ENCODE data around the gene KIF11. TPM values are rescaled to one million over a fixed set of nuclear protein-coding genes. Genes with fewer than 3 reads are reported as not detected.

Gene KIF11
- total and polyA plus RNA-seq, 2 of the 13 experiments (the other 11 are each of a cell fraction or from before 2014, with no cell fraction given) = 8.7 to 38.4 TPM

DNA sequence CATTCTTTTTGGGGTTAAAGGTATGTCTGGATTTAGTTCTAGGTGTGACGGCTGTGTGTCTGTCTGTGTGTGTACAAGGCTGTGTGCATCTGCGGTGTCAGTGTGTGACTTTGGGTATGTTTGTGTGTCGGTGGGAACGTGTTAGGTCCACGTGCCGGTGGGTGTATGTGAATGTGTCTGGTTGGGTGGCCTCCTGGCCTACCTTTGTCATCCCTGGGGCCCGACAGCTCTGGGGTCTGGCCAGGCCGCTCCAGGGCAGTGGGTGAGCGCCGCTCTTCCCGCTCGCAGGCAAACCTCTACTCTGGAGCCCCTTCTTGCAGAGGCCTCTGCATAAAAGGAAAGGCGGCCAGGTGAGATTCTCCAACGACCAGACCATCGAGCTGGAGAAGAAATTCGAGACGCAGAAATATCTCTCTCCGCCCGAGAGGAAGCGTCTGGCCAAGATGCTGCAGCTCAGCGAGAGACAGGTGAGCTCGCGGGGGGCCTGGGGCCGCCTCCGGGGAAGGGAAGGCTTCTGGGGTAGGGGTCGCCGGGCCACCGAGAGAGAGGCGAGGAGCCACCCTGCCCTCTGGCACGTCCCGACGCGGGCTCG lies 99.2 kb downstream of the KIF11 start (continued):
- TF ChIP-seq, protein P1, sequence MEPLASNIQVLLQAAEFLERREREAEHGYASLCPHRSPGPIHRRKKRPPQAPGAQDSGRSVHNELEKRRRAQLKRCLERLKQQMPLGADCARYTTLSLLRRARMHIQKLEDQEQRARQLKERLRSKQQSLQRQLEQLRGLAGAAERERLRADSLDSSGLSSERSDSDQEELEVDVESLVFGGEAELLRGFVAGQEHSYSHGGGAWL (CRISPR knock-in tag; IDR thresholded peaks at IDR 0.05) = 0 out of 2 replicates have a peak, but pooled peaks have one; percentile 25
- TF ChIP-seq TAF1 (CRISPR knock-in tag; IDR thresholded peaks at IDR 0.05) = peak; percentile 30; the same call in 1 of the 2 replicates
- peak; percentile 87 for TF ChIP-seq ZC3H13 (CRISPR knock-in tag; IDR thresholded peaks at IDR 0.05)
- peak; percentile 34; the same call in 1 of the 2 replicates for TF ChIP-seq KDM2A (CRISPR knock-in tag; IDR thresholded peaks at IDR 0.05; ENCODE audit: borderline replicate concordance, low read depth)
- TF ChIP-seq, protein P2, sequence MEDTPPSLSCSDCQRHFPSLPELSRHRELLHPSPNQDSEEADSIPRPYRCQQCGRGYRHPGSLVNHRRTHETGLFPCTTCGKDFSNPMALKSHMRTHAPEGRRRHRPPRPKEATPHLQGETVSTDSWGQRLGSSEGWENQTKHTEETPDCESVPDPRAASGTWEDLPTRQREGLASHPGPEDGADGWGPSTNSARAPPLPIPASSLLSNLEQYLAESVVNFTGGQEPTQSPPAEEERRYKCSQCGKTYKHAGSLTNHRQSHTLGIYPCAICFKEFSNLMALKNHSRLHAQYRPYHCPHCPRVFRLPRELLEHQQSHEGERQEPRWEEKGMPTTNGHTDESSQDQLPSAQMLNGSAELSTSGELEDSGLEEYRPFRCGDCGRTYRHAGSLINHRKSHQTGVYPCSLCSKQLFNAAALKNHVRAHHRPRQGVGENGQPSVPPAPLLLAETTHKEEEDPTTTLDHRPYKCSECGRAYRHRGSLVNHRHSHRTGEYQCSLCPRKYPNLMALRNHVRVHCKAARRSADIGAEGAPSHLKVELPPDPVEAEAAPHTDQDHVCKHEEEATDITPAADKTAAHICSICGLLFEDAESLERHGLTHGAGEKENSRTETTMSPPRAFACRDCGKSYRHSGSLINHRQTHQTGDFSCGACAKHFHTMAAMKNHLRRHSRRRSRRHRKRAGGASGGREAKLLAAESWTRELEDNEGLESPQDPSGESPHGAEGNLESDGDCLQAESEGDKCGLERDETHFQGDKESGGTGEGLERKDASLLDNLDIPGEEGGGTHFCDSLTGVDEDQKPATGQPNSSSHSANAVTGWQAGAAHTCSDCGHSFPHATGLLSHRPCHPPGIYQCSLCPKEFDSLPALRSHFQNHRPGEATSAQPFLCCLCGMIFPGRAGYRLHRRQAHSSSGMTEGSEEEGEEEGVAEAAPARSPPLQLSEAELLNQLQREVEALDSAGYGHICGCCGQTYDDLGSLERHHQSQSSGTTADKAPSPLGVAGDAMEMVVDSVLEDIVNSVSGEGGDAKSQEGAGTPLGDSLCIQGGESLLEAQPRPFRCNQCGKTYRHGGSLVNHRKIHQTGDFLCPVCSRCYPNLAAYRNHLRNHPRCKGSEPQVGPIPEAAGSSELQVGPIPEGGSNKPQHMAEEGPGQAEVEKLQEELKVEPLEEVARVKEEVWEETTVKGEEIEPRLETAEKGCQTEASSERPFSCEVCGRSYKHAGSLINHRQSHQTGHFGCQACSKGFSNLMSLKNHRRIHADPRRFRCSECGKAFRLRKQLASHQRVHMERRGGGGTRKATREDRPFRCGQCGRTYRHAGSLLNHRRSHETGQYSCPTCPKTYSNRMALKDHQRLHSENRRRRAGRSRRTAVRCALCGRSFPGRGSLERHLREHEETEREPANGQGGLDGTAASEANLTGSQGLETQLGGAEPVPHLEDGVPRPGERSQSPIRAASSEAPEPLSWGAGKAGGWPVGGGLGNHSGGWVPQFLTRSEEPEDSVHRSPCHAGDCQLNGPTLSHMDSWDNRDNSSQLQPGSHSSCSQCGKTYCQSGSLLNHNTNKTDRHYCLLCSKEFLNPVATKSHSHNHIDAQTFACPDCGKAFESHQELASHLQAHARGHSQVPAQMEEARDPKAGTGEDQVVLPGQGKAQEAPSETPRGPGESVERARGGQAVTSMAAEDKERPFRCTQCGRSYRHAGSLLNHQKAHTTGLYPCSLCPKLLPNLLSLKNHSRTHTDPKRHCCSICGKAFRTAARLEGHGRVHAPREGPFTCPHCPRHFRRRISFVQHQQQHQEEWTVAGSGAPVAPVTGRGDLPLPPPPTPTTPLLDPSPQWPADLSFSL (CRISPR knock-in tag; IDR thresholded peaks at IDR 0.05) = 0 out of 2 replicates have a peak, but pooled peaks have one; percentile 53
- TF ChIP-seq ARNT (IDR thresholded peaks at IDR 0.05) = no peak
- TF ChIP-seq NRL (CRISPR knock-in tag; IDR thresholded peaks at IDR 0.05; ENCODE audit: borderline replicate concordance) = peak; percentile 6; the same call in 1 of the 2 replicates
- TF ChIP-seq, protein P3, sequence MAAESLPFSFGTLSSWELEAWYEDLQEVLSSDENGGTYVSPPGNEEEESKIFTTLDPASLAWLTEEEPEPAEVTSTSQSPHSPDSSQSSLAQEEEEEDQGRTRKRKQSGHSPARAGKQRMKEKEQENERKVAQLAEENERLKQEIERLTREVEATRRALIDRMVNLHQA (CRISPR knock-in tag; IDR thresholded peaks at IDR 0.05) = no peak
- 0 out of 2 replicates have a peak, but pooled peaks have one; percentile 13 for TF ChIP-seq ZNF256 (CRISPR knock-in tag; conservative IDR thresholded peaks at IDR 0.05)
- TF ChIP-seq AGO2 (optimal IDR thresholded peaks at IDR 0.05; ENCODE audit: low read depth, low read length) = peak; percentile 43
- TF ChIP-seq, protein P4, sequence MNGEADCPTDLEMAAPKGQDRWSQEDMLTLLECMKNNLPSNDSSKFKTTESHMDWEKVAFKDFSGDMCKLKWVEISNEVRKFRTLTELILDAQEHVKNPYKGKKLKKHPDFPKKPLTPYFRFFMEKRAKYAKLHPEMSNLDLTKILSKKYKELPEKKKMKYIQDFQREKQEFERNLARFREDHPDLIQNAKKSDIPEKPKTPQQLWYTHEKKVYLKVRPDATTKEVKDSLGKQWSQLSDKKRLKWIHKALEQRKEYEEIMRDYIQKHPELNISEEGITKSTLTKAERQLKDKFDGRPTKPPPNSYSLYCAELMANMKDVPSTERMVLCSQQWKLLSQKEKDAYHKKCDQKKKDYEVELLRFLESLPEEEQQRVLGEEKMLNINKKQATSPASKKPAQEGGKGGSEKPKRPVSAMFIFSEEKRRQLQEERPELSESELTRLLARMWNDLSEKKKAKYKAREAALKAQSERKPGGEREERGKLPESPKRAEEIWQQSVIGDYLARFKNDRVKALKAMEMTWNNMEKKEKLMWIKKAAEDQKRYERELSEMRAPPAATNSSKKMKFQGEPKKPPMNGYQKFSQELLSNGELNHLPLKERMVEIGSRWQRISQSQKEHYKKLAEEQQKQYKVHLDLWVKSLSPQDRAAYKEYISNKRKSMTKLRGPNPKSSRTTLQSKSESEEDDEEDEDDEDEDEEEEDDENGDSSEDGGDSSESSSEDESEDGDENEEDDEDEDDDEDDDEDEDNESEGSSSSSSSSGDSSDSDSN (CRISPR knock-in tag; IDR thresholded peaks at IDR 0.05) = peak; percentile 55; the same call in 1 of the 2 replicates
- TF ChIP-seq ZNF616 (CRISPR knock-in tag; IDR thresholded peaks at IDR 0.05; ENCODE audit: low read depth) = no peak
- TF ChIP-seq ZSCAN20 (CRISPR knock-in tag; IDR thresholded peaks at IDR 0.05; ENCODE audit: borderline replicate concordance) = no peak
- TF ChIP-seq ZFX (CRISPR knock-in tag; IDR thresholded peaks at IDR 0.05; ENCODE audit: low read depth) = peak; percentile 73; the same call in 1 of the 2 replicates

Measured in HepG2 (cell line).